HFF-Myc (cell line): Measurements from ENCODE around the gene FBXW4.

ENCODE experiments used
- DNase-seq: peaks from one replicate; pipeline ENCODE4 v3.0.0-alpha.2; 2011; ENCODE audit warnings: low read depth; ENCODE audit errors: extremely low read depth
- H3K4me3 ChIP-seq: replicated peaks from 2 replicates; pipeline ENCODE4 v1.5.1; 2011; ENCODE audit warnings: low read depth, mild to moderate bottlenecking, control low read depth, low read length
- TF ChIP-seq, protein P1 (sequence below): IDR thresholded peaks from 2 replicates; pipeline ENCODE4 v1.5.1; 2012; ENCODE audit warnings: mild to moderate bottlenecking, low read depth, low read length, control low read depth; ENCODE audit errors: missing control alignments

The FBXW4 gene

GRCh38 chr10:101624526-101625102, 70.4 kb downstream of the FBXW4 start:
- H3K4me3 ChIP-seq = no peak overlapping the region
- TF ChIP-seq, protein P1, sequence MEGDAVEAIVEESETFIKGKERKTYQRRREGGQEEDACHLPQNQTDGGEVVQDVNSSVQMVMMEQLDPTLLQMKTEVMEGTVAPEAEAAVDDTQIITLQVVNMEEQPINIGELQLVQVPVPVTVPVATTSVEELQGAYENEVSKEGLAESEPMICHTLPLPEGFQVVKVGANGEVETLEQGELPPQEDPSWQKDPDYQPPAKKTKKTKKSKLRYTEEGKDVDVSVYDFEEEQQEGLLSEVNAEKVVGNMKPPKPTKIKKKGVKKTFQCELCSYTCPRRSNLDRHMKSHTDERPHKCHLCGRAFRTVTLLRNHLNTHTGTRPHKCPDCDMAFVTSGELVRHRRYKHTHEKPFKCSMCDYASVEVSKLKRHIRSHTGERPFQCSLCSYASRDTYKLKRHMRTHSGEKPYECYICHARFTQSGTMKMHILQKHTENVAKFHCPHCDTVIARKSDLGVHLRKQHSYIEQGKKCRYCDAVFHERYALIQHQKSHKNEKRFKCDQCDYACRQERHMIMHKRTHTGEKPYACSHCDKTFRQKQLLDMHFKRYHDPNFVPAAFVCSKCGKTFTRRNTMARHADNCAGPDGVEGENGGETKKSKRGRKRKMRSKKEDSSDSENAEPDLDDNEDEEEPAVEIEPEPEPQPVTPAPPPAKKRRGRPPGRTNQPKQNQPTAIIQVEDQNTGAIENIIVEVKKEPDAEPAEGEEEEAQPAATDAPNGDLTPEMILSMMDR = no peak
- DNase-seq = no peak

- H3K4me3 ChIP-seq = no peak overlapping the region
- DNase-seq = no peak
- TF ChIP-seq, protein P1 = no peak
These were observed 71.4 kb downstream of the FBXW4 start for GRCh38 chr10:101623528-101623927.

DNA sequence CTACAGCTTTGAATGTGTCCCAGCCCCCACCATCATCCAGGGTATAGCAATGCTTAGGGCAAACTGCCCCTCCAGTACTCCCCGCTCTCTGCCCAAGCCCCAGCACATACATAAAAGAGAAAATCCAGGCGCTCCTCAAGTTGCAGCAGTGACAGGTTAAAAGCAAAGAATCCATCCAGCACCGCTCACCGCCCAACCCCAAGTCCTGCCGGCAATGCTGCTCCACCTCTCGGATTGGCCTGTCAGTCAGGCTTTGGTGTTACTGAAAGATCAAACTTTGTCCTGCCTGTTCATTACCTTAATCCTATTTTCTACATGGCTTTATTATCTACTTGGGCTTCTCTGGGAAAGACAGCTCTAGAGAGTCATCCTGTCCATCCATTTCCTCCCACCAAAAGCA, 75.0 kb downstream of the FBXW4 start:
- H3K4me3 ChIP-seq = no peak overlapping the region
- no peak for DNase-seq
- TF ChIP-seq, protein P1 = no peak

DNA sequence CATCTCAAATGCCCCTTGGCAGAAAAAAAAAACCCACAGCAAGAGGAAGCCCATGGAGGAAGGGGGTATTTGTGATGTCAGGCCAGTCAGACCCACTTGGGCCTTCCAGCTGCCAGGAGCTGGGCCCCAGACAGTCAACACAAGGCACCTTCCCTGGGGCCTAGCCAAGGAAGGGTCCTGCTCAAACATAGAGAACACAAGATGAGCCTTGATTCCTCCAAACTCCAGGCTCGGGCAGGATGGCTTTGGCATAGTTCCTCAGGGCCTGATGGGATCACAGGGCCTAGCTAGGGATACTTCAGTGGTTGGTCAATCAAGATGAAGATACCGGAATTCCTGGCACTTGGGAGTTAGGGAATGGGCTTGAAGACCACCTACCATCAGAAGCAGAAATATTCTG, 76.1 kb downstream of the FBXW4 start:
- no peak for DNase-seq
- H3K4me3 ChIP-seq = no peak overlapping the region
- TF ChIP-seq, protein P1 = no peak

DNA sequence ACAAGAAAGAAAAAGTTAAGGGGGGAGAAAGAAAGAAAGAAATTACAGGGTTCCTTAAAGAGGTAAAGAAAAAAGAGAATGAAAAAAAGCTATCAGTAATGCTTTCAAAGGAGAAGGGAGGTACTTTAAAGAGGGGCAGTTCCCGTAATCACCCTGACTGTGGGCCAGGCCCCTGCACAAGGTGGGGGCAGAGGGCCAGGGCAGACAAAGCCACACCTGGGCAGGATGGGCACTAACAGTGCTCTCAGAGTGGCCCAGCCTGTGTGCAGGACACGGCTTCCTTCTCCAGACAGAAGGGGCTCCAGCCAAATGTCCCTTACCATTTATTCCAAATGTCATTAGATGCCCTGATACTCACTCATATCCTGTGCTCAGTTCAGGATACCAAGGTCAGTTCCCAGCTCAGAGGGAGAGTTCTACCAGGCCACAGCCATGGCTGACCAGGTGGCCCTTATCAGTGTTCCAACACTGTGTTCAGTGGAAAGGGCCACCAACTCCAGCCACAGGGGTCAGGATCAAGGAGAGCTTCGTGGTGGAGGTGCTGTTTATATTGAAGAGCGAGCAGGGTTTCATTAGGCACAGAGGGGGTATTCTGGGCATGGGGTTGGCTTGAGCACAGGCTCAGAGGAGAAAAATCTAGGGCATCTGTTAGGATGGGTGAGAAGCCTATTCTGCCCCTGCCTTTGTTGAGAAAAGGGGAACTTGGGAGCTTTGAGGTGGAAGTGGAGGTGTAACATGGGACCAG, 77.0 kb downstream of the FBXW4 start:
- no peak for DNase-seq
- TF ChIP-seq, protein P1 = no peak
- no peak overlapping the region for H3K4me3 ChIP-seq

DNA sequence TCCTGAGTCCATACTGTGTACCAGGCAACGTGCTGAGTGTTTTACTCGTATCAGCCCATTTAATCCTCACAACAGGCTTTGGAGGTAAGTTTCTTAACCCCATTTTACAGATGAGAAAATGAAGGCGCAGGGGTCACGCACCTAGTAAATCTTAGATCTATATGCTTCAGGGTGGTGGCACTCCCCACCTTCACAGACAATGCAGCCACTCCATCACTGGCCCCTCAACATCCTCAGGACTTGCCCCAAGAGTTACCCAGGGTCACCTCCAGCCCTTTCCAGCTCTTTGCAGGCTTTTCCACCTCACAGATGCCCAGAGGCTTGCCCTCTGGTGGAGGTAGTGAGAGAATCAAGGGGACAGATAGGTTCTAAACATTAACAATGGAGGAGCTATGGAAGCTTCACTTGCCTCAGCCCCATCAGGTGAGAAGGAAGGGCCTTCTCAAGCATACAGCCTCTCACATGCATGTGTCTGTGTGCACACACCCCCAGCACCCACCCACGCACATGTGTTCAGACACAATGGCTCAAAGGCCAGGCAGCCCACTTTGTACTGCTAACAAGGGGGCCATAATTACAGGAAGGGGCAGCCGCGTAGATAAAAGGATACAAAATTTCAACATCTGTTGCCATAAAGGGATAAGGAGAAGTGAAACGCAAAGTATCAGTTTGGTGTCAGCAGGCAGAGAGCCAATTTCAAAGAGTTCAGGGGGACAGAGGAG, 77.7 kb downstream of the FBXW4 start:
- no peak overlapping the region for H3K4me3 ChIP-seq
- no peak for DNase-seq

More for the DNA sequence above, 77.7 kb downstream of the FBXW4 start:
- TF ChIP-seq, protein P1 = no peak
